GM18907 (cell line): Measurements from ENCODE around the gene VAMP7.
"Not testable (repeated sequence)": the region's sequence is repeated elsewhere in the genome, so short reads cannot be mapped to it uniquely, and the experiment has no call there.

ENCODE experiments used
- ATAC-seq: cut with Tn5 transposase; IDR thresholded peaks from one replicate; pipeline ENCODE4 v1.9.1; 2021; ENCODE audit warnings: mild to moderate bottlenecking, moderate library complexity; ENCODE audit not compliant: unreplicated experiment

The VAMP7 gene

DNA sequence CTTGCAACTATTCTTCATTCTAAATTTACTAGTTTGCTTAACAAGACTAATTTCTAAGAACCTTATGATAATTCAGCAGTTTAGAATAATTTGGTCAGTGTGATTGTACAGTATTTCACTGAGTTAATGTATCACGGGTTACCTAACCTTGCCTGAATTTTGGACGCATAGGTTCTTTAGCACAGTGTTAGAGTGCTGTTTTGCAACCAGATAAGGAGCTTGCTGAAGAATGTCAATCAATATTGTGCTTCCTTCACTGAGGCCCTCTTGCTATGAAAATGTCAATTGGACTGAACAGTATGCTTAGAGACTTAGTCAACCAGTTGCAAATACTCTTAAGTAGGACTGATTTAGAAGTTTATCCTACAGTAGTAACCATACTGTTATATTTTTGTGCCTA, 19.6 kb downstream of the VAMP7 start:
- ATAC-seq, result no peak

DNA sequence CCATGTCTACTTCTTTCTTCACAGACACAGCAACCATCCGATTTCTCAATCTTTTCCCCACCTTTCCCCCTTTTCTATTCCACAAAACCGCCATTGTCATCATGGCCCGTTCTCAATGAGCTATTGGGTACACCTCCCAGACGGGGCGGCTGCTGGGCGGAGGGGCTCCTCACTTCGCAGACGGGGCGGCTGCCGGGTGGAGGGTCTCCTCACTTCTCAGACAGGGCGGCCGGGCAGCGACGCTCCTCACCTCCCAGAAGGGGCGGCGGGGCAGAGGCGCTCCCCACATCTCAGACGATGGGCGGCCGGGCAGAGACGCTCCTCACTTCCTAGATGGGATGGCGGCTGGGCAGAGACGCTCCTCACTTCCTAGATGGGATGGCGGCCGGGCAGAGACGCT, 26.5 kb downstream of the VAMP7 start:
- ATAC-seq, result not testable (repeated sequence)

DNA sequence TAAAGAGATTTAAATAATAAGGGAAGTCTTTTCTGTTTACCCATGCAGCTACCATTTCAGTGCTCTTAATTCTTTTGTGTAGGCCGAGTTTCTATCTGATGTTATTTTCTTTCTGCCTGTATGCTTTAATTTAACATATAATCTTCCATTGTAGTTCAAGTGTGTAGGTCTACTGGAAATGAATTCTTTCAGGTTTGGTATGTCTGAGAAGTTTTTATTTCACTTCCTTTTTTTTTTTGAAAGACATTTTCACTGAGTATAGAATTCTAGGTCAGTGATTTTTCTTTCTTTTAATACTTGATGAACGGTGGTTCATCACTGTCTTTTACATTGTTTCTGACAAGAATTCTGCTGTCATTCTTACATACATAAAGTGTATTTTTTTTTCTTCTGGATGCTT, 42.1 kb downstream of the VAMP7 start:
- ATAC-seq, result no peak

DNA sequence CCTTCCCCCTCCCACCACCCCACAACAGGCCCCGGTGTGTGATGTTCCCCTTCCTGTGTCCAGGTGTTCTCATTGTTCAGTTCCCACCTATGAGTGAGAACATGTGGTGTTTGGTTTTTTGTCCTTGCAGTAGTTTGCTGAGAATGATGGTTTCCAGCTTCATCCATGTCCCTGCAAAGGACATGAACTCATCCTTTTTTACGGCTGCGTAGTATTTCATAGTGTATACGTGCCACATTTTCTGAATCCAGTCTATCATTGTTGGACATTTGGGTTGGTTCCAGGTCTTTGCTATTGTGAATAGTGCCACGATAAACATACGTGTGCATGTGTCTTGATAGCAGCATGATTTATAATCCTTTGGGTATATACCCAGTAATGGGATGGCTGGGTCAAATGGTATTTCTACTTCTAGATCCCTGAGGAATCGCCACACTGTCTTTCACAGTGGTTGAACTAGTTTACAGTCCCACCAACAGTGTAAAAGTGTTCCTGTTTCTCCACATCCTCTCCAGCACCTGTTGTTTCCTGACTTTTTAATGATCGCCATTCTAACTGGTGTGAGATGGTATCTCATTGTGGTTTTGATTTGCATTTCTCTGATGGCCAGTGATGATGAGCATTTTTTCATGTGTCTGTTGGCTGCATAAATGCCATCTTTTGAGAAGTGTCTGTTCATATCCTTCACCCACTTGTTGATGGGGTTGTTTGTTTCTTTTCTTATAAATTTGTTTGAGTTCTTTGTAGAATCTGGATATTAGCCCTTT, 49.9 kb downstream of the VAMP7 start:
- not testable (repeated sequence) for ATAC-seq

DNA sequence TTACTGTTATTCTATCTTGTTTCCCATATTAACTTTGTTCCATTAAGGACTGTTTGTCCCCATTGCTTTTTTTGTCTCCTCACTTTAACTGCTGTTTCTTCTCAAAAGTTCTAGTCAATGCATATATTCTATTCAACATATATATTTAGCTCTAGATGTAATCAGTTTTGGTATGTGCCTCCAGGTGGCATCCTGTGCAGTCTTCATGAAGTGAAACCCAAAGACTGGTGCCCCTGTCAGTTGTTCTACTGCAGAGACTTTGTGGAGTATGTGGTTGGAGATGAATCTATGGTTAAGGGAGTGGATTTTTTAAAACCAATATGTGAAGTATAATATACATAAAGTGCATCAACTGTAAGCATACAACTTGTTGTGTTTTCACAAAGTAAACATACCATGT, 57.0 kb downstream of the VAMP7 start:
- no peak for ATAC-seq

DNA sequence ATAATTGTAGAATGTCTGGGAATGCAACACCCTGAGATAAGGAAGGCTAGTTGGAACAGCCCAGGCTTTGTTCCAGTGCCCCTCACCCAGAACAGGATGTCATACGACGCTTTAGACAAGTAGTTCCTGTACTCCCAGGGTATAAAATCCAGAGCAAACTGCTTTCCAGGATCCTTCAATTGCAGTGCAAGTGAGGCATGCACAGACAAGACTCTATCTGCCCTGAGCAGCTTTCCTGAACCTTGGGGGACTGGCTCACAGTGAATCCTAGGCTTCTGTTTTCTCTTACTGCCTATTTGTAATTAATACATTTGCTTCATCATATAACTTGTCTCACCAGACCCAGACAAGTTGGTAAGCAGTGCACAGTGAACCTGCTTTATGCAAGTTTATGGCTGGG, 68.0 kb downstream of the VAMP7 start:
- no peak for ATAC-seq

DNA sequence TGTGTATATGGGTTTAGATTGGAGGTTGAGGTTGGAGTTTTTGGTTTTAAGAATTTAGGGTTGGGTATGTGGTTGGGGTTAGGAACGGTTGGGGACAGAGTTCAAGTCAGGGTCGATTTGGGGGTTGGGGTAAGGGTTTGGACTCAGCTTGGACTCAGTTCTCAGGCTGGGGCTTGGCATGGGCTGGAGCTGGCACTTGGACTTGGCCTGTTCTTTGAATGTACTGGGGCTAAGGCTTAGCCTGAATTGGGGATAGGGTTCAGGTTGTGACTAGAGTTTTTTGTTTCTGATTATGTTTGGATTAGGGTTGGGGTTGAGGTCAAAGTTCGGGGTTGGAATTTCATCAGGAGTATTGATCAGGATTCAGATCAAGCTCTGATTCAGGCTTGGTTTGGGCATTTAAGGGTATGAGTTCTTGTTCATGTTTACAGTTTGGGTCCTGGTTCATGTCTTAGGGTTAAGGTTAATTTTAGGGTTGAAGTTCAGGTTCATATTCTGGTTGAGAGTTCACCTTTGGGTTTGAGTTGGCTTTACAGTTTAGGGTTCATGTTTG, 70.2 kb downstream of the VAMP7 start:
- no peak for ATAC-seq

DNA sequence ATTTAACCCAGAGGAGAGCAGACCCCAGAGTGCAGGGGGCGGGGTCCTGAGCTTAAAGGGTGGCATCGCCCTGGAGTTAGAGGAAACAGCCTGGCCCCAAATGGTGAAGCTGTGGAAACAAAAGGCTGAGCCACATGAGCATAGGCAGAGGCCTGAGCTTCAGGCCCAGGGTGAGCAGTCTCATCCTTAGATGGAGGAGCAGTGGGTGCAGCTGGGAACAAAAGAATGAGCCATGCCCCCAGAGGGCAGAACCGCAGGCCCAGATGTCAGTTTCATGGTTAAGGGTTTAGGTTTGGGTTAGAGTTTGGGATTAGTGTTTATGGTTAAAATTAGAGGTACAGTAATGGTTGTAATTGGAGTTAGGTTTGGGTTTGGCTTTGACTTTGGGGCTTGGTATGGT, 71.9 kb downstream of the VAMP7 start:
- no peak for ATAC-seq

DNA sequence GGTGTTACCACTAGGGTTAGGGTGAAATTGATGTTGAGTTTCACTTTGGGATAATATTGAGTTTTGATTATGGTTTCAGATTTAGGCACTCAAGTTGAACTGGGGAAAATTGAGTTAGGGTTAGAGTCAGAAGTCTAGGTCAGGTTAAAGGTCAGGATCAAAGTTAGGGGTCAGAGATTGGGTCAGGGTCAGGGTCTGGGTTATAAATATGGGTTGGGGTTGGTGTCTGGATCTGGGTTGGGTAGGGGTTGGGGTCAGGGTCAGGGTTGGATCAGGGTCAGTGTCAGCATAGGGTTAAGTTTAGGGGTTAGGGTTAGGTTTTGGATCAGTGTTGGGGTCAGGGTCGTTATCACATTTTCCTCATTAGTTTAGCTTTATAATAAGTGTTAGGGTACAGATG, 73.6 kb downstream of the VAMP7 start:
- ATAC-seq, result no peak

DNA sequence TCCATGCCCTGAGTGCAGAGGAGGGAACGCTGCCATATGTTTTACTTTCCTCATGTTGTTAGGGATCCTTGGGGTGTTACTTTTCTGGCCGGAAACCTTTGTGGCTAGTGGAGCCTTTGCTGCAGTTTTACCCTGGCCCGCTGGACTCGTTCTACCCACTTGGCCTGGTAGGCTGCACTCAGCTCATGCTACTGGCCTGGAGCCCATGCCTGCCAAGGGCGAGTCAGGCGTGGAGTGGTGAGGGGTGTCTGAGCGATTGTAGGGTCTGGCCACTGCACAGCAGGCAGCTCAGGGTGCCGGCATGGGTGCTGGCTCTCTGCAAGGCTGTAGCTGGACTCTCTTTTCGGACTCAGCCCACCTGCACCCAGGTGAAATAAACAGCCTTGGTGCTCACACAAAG, 75.0 kb downstream of the VAMP7 start:
- ATAC-seq, result no peak

DNA sequence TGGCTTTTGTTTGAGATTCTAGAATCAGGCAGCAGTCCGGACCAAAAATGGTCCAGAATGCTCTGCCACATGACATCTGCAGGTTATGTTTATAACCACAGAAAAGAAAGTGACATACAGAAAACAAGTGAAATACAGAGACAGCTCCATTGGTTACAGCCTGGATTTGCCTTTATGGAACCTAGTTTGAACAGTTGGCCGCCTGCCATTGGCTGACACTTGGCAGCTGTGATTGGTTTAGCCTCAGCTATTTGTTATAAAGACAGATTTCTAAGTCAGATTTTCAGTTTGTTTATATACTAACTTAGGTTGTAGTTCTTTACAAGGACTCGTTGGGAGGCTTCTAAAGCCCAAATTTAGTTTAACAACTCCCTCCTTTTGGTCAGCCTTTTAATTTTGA, 75.5 kb downstream of the VAMP7 start:
- no peak for ATAC-seq

DNA sequence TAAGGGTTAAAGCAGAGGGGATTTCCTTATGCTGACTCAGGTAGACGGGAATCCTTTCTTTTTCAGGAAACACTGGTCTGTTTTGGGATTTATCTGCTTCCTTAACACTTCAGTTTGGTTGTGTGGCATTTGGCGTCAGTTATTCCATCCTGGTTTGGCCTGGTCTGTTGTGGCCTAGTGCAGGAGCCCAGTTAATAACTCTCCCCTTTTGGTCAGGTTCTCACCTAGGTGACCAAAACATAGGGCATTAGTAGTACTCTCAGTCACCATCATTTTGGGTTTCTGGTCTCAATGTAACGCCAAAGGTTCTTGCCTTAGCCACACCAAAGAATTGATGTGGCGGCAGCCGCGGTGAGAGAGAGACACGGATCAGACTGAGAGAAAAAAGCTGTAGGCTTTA, 76.7 kb downstream of the VAMP7 start:
- no peak for ATAC-seq

DNA sequence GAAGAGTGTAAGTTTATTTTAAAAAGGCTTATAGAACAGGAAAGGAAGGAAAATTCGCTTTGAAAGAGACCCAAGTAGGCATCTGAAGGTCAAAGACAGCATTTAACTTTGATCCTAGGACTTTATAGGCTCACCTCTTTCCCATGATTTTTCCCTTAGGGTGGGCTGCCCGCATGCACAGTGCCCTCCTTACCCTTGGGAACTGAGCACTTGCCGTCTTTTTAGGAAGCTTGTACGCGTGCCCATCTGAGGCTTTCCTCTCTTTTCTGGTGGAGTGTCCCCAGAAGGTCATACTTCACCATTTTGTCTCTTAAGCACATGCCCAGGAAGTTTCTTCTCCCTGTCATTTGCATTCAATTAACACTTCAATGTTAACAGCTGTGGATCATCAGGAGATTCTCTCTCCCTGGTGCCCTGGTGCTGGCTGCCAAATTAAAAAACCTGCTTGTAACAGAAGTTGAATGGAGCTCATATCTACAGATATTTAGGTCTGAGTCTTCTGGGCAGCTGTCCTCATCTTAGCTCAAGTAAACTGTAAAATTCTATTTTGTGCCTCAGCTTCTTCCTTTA, 78.0 kb downstream of the VAMP7 start:
- no peak for ATAC-seq

DNA sequence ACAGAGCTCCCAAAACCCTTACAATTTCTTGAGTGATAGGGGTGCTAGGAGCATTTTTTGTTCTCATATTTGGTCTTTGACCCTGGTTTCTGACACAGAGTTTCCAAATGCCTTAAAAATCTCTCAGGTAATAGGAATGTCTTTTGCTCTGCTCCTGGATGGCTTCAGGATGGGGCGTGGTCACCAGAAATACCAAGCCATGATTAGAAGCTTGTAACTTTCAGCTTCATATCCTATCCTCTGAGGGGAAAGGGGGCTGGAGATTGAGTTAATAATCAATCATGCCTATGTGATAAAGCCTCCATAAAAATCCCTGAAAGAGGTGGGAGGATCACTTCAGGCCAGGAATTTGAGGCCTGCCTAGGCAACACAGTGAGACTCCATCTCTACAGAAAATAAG, 81.8 kb downstream of the VAMP7 start:
- ATAC-seq, result no peak

DNA sequence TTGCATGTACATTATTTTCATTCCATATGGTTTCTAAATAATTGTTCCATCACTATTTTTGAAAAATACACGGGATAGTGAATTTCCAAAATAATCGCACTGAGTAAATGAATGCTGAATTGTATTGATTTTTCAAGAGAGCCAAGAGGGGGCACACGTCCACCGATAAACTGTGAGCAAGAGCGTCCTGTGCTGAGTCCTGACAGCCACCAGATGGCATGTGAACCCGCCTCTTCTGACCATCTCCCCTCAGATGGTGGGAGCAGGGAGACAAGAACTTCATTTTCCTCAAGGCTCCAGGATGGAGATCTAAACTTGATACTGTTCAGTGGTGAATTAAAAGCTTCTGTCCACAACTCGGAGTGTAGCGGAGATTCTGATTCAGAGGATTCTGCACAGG, 85.7 kb downstream of the VAMP7 start:
- ATAC-seq, result peak; percentile 60

DNA sequence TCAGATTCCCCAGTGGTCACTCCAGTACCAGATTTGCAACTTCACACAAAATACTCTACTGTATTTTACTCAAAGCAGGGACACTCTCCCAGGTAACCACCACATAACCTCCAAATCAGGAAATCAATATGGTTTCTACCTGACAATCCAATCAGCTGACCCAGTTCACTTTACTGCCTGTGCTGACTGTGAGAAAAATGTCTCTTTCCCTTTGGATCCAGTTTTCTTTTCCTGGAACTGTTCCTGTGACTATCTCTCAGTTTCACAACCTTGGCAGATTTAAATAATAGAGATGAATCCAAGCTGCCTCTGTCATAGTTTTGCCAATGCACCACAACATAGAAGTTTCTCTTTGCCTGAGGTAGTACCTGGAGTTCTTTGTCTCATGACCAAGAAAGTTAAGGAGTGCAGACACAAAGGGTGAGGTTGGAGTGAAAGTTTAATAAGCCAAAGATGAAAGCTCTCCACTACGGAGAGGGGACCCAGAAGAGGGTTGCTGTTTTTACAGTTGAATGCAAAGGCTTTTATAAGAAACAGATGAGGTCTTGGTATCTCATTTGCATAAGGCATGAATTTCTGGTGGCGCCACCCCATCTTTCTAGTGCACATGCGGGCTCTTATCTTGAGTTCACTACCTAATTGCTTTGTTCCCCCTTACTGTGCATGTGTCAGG, 86.6 kb downstream of the VAMP7 start:
- no peak for ATAC-seq

DNA sequence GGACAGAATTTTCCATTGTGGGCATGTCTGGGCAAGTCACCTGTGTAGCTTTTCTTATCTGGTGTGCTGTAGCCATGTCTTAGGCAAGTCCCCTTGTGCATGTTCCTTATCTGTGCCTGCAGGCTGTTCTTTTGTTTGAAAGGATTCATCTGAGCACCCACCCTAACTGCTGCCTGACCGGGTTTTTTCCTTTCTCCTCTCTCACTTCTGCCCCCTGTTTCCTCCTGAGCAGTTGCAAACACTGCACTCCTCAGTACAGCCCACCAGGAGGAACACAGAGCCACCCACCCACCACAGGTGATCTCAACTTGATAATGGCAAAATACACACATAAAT, 87.1 kb downstream of the VAMP7 start:
- no peak for ATAC-seq

DNA sequence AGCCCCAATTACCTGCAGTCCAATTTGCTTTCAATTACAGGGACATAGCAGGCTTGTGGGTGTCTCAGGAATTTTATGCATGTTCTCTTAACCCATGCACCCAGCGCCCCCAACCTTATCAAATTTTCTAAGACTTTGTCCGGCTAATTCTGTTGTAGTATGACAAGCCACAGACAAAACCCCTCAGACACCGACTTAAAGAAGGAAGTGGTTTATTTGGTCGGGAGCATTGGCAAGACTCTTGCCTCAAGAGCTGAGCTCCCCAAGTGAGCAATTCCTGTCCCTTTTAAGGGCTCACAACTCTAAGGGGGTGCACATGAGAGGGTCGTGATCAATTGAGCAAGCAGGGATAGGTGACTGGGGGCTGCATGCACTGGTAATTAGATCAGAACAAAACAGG, 87.6 kb downstream of the VAMP7 start:
- no peak for ATAC-seq

DNA sequence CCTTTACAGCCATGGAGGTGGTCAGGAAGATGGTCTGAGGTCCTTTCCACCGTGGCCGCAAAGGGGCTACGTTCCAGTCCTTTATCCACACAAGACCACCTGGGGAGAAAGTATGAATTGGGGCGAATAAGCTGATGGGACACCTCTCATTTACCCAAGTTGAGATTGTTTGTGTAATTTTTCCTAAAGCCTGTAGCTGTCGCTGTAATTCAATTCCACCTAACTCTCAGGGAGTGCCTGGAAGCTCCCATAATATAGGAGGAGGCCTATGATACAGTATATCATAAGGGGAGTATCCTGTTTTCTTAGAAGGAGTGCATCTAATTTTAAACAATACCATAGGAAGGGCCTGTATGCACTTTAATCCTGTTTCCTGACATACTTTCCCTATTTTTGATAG, 90.5 kb downstream of the VAMP7 start:
- ATAC-seq, result not testable (repeated sequence)

DNA sequence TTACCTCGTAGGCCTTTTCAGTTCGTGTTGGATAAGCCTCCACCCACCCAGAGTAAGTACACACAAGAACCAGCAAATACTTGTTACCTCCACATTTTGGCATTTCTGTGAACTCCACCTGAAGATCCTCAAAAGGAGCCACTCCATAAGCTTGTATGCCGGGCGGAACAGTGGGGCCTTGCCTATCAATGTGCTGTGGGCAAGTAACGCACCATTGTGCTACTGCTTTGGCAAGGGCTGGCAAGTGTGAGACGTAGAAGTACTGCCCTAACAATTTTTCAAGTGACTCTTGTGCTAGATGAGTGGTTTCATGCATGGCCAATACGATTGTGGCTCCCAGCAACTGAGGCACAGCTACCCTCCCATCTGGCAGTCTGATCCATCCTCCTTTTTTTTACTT, 91.1 kb downstream of the VAMP7 start:
- ATAC-seq, result not testable (repeated sequence)

DNA sequence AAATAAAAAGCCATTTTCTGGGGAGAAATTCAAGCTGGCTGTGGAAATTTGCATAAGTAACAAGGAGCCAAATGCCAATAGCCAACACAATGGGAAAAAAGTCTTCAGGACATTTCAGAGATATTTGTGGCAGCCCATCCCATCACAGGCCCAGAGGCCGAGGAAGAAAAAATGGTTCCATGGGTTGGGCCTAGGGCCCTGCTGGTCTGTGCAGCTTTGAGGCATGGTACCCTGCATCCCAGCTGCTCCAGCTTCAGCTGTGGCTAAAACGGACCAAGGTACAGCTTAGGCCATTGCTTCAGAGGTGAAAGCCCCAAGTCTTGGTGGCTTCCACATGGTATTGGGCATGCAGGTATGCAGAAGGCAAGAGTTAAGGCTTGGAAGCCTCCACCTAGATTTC, 102.2 kb downstream of the VAMP7 start:
- ATAC-seq, result no peak

DNA sequence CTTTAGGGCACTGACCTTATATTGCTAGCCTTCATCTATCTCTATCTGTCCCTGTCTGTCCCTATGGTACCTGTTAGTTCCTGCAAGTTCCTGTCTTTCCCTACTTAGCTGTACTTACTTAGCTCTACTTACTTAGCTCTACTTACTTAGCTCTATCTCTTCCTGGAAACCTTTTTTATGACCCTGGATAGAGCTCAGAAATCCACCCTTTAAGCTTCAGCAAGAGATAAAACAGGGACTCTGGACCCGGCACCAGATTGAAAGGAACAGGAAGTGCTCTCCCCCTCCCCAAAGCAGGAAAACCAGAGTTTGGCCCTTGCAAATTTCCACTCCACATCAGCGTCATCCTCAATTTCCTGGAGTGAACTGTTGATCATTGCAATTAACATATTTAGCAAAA, 104.1 kb downstream of the VAMP7 start:
- no peak for ATAC-seq
